Smooth muscle cell (in vitro differentiated cells): Measurements from ENCODE around the gene PDGFRB. TPM values are rescaled to one million over a fixed set of nuclear protein-coding genes. Genes with fewer than 3 reads are reported as not detected.
A peak's percentile ranks its signal among the peaks of the same experiment; 100 is the strongest.

Experiments used
- DNase-seq: peaks from one replicate; lab custom pipeline; 2025; ENCODE audit not compliant: unreplicated experiment; lab: John Stamatoyannopoulos, UW
- H2AFZ ChIP-seq: fragments of 200-600 bp; sonication (generic); 2 replicates; pipeline ENCODE4 v1.6.0; 2016; ENCODE audit warnings: antibody characterized with exemption, low read depth, mild to moderate bottlenecking
- H3F3A ChIP-seq: fragments of 200-600 bp; sonication (generic); 2 replicates; pipeline ENCODE4 v1.6.0; 2017; ENCODE audit warnings: antibody characterized with exemption, low read depth
- H3K27ac ChIP-seq: fragments of 200-600 bp; sonication (generic); 2 replicates; pipeline ENCODE4 v1.5.1; 2016; ENCODE audit warnings: low read depth, mild to moderate bottlenecking
- H3K27me3 ChIP-seq: fragments of 200-600 bp; sonication (generic); 2 replicates; pipeline ENCODE4 v1.6.1; 2016; ENCODE audit warnings: low read depth, mild to moderate bottlenecking
- H3K36me3 ChIP-seq: fragments of 200-600 bp; sonication (generic); 2 replicates; pipeline ENCODE4 v1.5.1; 2016; ENCODE audit warnings: low read depth
- H3K4me1 ChIP-seq: fragments of 200-600 bp; sonication (generic); 2 replicates; pipeline ENCODE4 v1.5.1; 2016; ENCODE audit warnings: low read depth
- H3K4me2 ChIP-seq: fragments of 200-600 bp; sonication (generic); 2 replicates; pipeline ENCODE4 v1.6.0; 2016; ENCODE audit warnings: mild to moderate bottlenecking
- H3K4me3 ChIP-seq: fragments of 200-600 bp; sonication (generic); 2 replicates; pipeline ENCODE4 v1.5.1; 2016; ENCODE audit warnings: mild to moderate bottlenecking
- H3K79me2 ChIP-seq: fragments of 200-600 bp; sonication (generic); 2 replicates; pipeline ENCODE4 v1.6.0; 2016; ENCODE audit warnings: low read depth, mild to moderate bottlenecking
- H3K9ac ChIP-seq: fragments of 200-600 bp; sonication (generic); 2 replicates; pipeline ENCODE4 v1.6.0; 2016; ENCODE audit warnings: low read depth
- H3K9me3 ChIP-seq: fragments of 200-600 bp; sonication (generic); replicated peaks from 2 replicates; pipeline ENCODE4 v1.5.1; 2016; ENCODE audit warnings: low read depth
- H4K20me1 ChIP-seq: fragments of 200-600 bp; sonication (generic); 2 replicates; pipeline ENCODE4 v1.6.0; 2016; ENCODE audit warnings: low read depth
- whole genome bisulfite sequencing: methylation state at CpG from one replicate; pipeline ENCODE4 v1.1.7; 2016; ENCODE audit warnings: low lambda C conversion rate; 5-methylcytosine and 5-hydroxymethylcytosine counted together
- polyA plus RNA-seq: library from polyadenylated mRNA; unstranded; fragments of >200 nt; fragmentation: Nextera tagmentation; extraction: Ambion mirVana; gene quantifications from 2 replicates; pipeline ENCODE4 v1.2.1, GENCODE V29; 2016
- total RNA-seq: library from RNA; depleted of rRNA; stranded (reverse); fragments of >200 nt; gene quantifications from 2 replicates; pipeline ENCODE4 v1.2.3, GENCODE V29; 2014
- TF ChIP-seq, protein P1 (sequence below): fragments of 200-600 bp; sonication (generic); IDR thresholded peaks from 2 replicates; pipeline ENCODE4 v1.5.1; 2017; ENCODE audit warnings: borderline replicate concordance, mild to moderate bottlenecking, antibody characterized with exemption; ENCODE audit not compliant: insufficient read depth, poor library complexity, severe bottlenecking

Gene PDGFRB
- total and polyA plus RNA-seq, 2 experiments from 2014 or later: 370 to 522 TPM

DNA sequence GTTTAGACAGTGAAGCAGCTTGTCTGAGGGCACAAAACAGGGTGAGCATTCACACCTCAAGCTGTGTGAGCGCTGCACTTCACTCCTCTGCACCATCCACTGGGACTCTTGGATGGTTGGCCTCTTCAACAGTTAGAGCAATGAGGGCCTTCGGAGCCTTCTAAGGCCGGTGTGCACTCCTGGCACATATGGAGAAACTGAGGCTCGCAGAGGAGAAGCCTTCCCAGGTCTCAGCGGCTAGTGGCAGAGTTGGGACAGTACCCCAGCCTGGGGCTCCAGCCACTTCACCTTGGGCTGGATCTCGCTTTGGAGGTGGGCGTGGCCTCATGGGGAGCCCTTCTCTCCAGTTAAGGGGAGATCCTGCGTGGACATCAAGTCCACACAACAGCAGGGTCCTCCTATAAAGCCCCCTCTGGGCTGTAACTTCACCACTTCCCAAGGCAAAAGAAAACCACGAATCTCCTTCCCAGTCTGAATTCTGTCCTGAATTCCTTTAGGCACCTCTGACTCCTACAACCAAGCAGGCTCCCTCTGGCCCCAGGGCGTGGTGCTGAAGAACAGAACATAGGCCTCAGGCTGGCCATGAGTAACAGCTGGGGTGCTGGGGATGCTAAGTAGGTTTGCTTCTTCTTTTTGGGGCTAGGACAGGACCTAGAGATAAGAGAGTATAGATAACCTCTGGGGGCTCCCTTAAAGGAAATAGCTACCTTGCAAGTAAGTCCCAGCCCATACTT is 38.8 kb downstream of the PDGFRB start:
- Histone ChIP-seq H3K9me3 (no peaks in the 10 kb centered on the region), H3K36me3 (no peaks in the 10 kb centered on the region), H3K79me2 (no peaks in the 10 kb centered on the region), H3K4me2 (no peak overlapping the region), H3K27me3 (no peaks in the 10 kb centered on the region), H3F3A (peaks cover 70% of the 10 kb centered on the region), H3K9ac (no peak overlapping the region), H3K4me1 (peaks cover 17% of the 10 kb centered on the region), H3K27ac (peak overlapping the region; percentile 29), H3K4me3 (no peak overlapping the region), H2AFZ (no peak overlapping the region), H4K20me1 (no peaks in the 10 kb centered on the region)
- WGBS: 91% methylated on average over 10 of the region's 10 CpGs
- DNase-seq: no peak
- TF ChIP-seq, protein P1, sequence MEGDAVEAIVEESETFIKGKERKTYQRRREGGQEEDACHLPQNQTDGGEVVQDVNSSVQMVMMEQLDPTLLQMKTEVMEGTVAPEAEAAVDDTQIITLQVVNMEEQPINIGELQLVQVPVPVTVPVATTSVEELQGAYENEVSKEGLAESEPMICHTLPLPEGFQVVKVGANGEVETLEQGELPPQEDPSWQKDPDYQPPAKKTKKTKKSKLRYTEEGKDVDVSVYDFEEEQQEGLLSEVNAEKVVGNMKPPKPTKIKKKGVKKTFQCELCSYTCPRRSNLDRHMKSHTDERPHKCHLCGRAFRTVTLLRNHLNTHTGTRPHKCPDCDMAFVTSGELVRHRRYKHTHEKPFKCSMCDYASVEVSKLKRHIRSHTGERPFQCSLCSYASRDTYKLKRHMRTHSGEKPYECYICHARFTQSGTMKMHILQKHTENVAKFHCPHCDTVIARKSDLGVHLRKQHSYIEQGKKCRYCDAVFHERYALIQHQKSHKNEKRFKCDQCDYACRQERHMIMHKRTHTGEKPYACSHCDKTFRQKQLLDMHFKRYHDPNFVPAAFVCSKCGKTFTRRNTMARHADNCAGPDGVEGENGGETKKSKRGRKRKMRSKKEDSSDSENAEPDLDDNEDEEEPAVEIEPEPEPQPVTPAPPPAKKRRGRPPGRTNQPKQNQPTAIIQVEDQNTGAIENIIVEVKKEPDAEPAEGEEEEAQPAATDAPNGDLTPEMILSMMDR: no peak

DNA sequence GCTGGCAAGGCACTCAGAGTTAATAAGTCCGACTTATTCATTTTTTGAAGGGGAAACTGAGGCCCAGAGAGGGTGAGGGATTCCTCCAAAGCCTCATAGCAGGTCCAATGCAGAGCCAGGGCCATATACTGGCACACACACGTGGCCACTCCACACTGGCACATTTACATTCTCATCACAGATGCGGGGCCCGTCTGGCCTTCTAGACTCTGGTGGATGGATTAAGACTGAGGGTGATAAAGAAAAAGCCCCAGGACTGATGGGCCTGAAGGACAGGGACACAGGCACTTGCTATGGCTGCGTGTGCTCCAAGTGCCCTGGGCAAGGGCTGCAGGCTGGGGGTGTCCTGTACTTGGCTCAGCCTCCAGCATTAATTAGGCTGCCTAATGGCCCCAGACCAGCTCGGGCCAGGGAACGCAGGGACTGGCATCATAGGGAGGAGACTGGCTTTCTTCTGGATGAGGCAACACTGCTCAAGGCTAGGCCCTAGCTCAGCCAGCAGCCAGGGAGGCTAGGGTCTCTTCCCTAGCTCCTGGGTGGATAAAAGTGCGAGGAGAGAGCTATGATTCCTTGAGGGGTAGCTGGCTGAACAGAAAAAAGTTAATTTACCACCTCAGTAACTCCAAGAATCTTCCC is 40.8 kb downstream of the PDGFRB start:
- H3K4me2 ChIP-seq: no peak overlapping the region
- no peaks in the 10 kb centered on the region for H3K9me3 ChIP-seq
- H3F3A ChIP-seq: peaks cover 81% of the 10 kb centered on the region
- H3K4me1 ChIP-seq: peaks cover 25% of the 10 kb centered on the region
- no peaks in the 10 kb centered on the region for H4K20me1 ChIP-seq
- peak overlapping the region; percentile 98 for H3K27ac ChIP-seq
- 70% methylated on average over 8 of the region's 8 CpGs for WGBS
- TF ChIP-seq, protein P1: no peak
- H3K4me3 ChIP-seq: no peak overlapping the region
- H3K36me3 ChIP-seq: no peaks in the 10 kb centered on the region
- H3K9ac ChIP-seq: no peak overlapping the region
- no peak for DNase-seq
- H3K79me2 ChIP-seq: no peaks in the 10 kb centered on the region
- no peak overlapping the region for H2AFZ ChIP-seq
- no peaks in the 10 kb centered on the region for H3K27me3 ChIP-seq

DNA sequence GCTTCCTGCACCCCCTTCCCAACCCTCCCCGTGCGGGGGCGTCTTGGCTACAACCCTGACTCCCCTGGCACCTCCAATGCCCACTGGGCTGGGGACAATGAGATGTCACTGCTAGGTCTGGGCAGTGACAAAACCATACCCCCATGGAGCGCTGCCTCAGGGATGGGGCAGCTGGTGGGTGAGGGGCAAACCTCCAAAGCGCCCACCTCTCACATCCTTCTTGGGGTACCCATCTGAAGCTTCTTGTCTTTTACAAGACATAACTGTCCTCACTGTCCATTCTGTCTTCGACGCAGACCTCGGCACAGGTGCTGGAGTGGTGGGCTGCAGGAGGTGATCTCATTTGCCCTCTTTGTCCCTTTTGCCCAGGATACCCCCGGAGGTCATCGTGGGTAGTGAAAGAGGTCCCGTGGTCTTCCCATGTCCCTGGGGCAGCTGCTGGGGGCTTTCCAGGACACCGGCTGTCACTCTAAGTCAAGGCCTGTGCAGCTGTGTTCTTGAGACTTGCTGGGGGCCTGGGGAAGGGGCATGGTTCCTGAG is 41.5 kb downstream of the PDGFRB start:
- Histone ChIP-seq H3K9me3 (no peaks in the 10 kb centered on the region), H3K4me3 (no peak overlapping the region), H3K9ac (no peak overlapping the region), H3K27me3 (no peaks in the 10 kb centered on the region), H3K4me1 (peaks cover 25% of the 10 kb centered on the region), H3K79me2 (no peaks in the 10 kb centered on the region), H2AFZ (no peak overlapping the region), H3F3A (peaks cover 83% of the 10 kb centered on the region), H3K27ac (peak overlapping the region; percentile 98), H3K4me2 (peak overlapping the region; percentile 8), H3K36me3 (no peaks in the 10 kb centered on the region), H4K20me1 (no peaks in the 10 kb centered on the region)
- WGBS: 92% methylated on average over 12 of the region's 12 CpGs
- no peak for DNase-seq
- TF ChIP-seq, protein P1: no peak
